GM12872 (cell line): ENCODE measurements around the gene CACNB4.
A peak's percentile ranks its signal among the peaks of the same experiment; 100 is the strongest.

Source experiments
- CTCF ChIP-seq: IDR thresholded peaks from 3 replicates; pipeline ENCODE4 v1.5.1; 2011; ENCODE audit warnings: low read depth, mild to moderate bottlenecking, low read length, moderate library complexity; ENCODE audit not compliant: insufficient read depth

The CACNB4 gene

DNA sequence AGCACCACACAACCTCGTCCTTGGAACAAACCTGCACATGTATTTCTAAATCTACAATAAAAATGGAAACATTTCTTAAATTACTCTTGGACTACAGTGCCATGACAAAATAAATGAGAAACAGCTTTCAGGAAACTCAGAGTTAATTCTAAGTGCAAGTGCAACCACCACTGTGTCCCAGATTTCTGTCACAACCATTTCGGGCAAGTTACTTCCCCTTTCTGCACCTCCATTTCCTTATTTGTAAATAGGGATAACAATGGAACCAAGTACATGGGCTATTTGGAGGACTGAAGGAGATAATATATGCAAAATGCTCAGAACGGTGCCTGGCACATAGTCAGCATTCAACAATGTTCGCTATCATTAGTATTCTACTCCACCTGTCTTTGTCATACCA lies 93.2 kb downstream of the CACNB4 start:
- no peak for TF ChIP-seq CTCF

- TF ChIP-seq CTCF, result peak; percentile 92
Measured at GRCh38 chr2:151999053-151999452, 99.8 kb downstream of the CACNB4 start.

- no peak for TF ChIP-seq CTCF
Measured at GRCh38 chr2:151996243-151997003, 102.4 kb downstream of the CACNB4 start.

DNA sequence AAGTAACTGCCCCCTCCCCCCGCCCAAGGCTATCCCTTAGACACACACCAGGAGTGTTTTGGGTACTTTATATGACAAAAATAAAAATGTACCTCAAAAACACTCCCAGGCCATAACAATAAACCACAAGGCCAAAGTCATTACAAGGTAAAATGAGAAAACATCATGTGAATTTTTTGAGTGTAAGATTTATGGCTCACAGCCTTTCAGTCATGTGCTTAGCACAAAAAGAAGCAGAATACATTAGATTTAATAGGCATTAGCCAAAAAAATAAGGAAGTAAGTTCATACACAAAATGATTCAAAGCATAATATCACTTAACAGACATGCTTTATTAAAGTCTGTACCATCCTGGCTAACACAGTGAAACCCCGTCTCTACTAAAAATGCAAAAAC lies 103.7 kb downstream of the CACNB4 start:
- TF ChIP-seq CTCF, result no peak

DNA sequence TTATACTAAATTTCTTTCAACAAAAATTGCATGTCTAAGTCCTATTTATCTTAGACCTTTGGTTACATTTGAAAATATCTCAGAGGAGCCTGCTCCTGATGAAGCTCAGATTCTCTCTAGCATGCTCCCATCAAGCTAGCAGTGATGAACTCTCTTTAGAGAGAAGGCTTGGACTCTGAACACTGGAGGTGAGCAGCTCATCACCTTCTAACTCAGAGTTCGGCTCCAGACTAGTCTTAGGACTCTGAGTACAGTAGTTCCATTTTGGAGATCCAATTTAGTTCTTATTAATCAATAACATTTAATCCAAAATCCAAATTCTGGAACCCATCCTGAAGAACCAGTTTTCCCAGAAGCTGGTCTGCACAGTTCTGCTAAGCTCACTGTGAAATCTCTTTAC lies 107.8 kb downstream of the CACNB4 start:
- TF ChIP-seq CTCF, result no peak

- no peak for TF ChIP-seq CTCF
Measured at GRCh38 chr2:151989378-151989777, 109.5 kb downstream of the CACNB4 start.

DNA sequence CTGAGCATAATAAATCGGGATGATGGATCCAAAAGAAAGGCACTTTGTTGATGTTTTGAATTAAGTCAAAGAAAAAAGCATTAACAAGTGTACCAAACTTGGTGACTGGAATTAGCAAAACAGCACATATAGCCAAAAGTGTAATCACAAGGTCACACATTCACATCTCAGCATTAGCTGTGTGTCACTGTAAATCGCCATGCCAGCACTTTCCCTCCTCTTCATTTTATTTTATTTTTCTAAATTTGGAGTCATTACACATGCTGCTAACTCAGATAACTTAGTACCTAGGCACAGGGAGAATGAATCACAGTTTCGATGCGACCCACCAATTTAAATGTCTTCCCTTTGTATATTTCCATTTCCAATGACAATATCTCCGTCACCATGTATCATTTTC lies 111.4 kb downstream of the CACNB4 start:
- no peak for TF ChIP-seq CTCF
